Keratinocyte (primary cell): Measurements from ENCODE around the gene ZP4. TPM values are rescaled to one million over a fixed set of nuclear protein-coding genes. Genes with fewer than 3 reads are reported as not detected.

Experiments used
- DNase-seq: peaks from one replicate; pipeline ENCODE4 v3.0.0-alpha.2; 2011; ENCODE audit warnings: low read depth, missing footprints, low spot score
- FAIRE-seq: peaks from 2 replicates; lab custom pipeline; 2011; peaks lifted over from hg19 to GRCh38; lab: Jason Lieb, UNC
- H2AFZ ChIP-seq: 2 replicates; pipeline ENCODE4 v1.6.0; 2012; ENCODE audit warnings: low read length, control low read depth, inconsistent platforms; ENCODE audit not compliant: control insufficient read depth
- H3K27ac ChIP-seq: 2 replicates; pipeline ENCODE4 v1.5.1; 2011; ENCODE audit warnings: low read length; ENCODE audit not compliant: control insufficient read depth, insufficient read depth
- H3K27me3 ChIP-seq: 3 replicates; pipeline ENCODE4 v1.6.0; 2011; ENCODE audit warnings: low read length; ENCODE audit not compliant: control insufficient read depth, insufficient read depth; ENCODE audit errors: extremely low read depth
- H3K36me3 ChIP-seq, 2 experiments: 2 replicates in 1 of 2; 3 replicates in 1 of 2; pipeline ENCODE4 v1.5.1; 2011; ENCODE audit warnings: low read length in 2 of 2, mild to moderate bottlenecking in 1 of 2; ENCODE audit not compliant: control insufficient read depth in 2 of 2, insufficient read depth in 2 of 2; ENCODE audit errors: extremely low read depth in 1 of 2
- H3K4me1 ChIP-seq: 3 replicates; pipeline ENCODE4 v1.5.1; 2011; ENCODE audit warnings: low read length; ENCODE audit not compliant: control insufficient read depth, insufficient read depth; ENCODE audit errors: extremely low read depth
- H3K4me2 ChIP-seq: 3 replicates; pipeline ENCODE4 v1.6.0; 2011; ENCODE audit warnings: low read depth, low read length; ENCODE audit not compliant: control insufficient read depth, insufficient read depth; ENCODE audit errors: extremely low read depth
- H3K4me3 ChIP-seq, 3 experiments: fragments of 200-600 bp in 1 of 3; sonication (generic) in 1 of 3; 2 replicates in 2 of 3; 3 replicates in 1 of 3; pipeline ENCODE4 v1.5.1; 2011 to 2016; ENCODE audit warnings: low read length in 3 of 3, mild to moderate bottlenecking in 3 of 3, control low read depth in 2 of 3, inconsistent platforms in 1 of 3, low read depth in 1 of 3, mixed read lengths in 1 of 3, mixed run types in 1 of 3, moderate library complexity in 1 of 3; ENCODE audit not compliant: control insufficient read depth in 2 of 3, insufficient read depth in 2 of 3; ENCODE audit errors: extremely low read depth in 1 of 3
- H3K79me2 ChIP-seq: 2 replicates; pipeline ENCODE4 v1.6.0; 2012; ENCODE audit warnings: low read length; ENCODE audit not compliant: control insufficient read depth, insufficient read depth
- H3K9ac ChIP-seq: 3 replicates; pipeline ENCODE4 v1.6.0; 2011; ENCODE audit warnings: low read length; ENCODE audit not compliant: control insufficient read depth, insufficient read depth; ENCODE audit errors: extremely low read depth
- H3K9me1 ChIP-seq: 3 replicates; pipeline ENCODE4 v1.6.0; 2011; ENCODE audit warnings: low read length; ENCODE audit not compliant: control insufficient read depth, insufficient read depth; ENCODE audit errors: extremely low read depth
- H3K9me3 ChIP-seq: 2 replicates; pipeline ENCODE4 v1.5.1; 2012; ENCODE audit warnings: low read depth, low read length; ENCODE audit not compliant: control insufficient read depth
- H4K20me1 ChIP-seq: 3 replicates; pipeline ENCODE4 v1.6.0; 2011; ENCODE audit warnings: low read length; ENCODE audit not compliant: control insufficient read depth, insufficient read depth; ENCODE audit errors: extremely low read depth
- EZH2 ChIP-seq: IDR thresholded peaks from one replicate; pipeline ENCODE4 v1.6.1; 2012; ENCODE audit warnings: inconsistent platforms, mild to moderate bottlenecking, low read length, moderate library complexity
- dilution Hi-C: fragments of 300-500 bp; cut with MboI; formaldehyde crosslinking; loops from one replicate; pipeline ENCODE4 v1.7.0; 2020; ENCODE audit warnings: low sequenced_read_pairs; ENCODE audit not compliant: extremely low pct_ligation_motif_present
- polyA minus RNA-seq, 3 experiments: library from RNA; depleted of rRNA, polyadenylated mRNA; stranded (reverse); fragments of >200 nt; gene quantifications; 1 replicate in 1 of 3; 2 replicates in 1 of 3; 3 replicates in 1 of 3; pipeline ENCODE4 v1.2.3, GENCODE V29; 2011
- polyA plus RNA-seq, 5 experiments: library from polyadenylated mRNA; depleted of rRNA in 3 of 5; stranded (reverse) in 3 of 5; stranded (forward) in 1 of 5; unstranded in 1 of 5; fragments of >200 nt; gene quantifications; 1 replicate in 1 of 5; 2 replicates in 3 of 5; 3 replicates in 1 of 5; pipeline versions ENCODE4 v1.2.1 to v1.2.3, GENCODE V29; 2011 to 2012; ENCODE audit warnings: missing spikeins in 2 of 5, low read depth in 1 of 5, low replicate concordance in 1 of 5
- TF ChIP-seq, protein P1 (sequence below), 3 experiments: IDR thresholded peaks in 1 of 3; conservative IDR thresholded peaks in 1 of 3; optimal IDR thresholded peaks in 1 of 3; 2 replicates in 2 of 3; 3 replicates in 1 of 3; pipeline versions ENCODE3 to v1.5.1; 2011; ENCODE audit warnings: low read length in 3 of 3, mild to moderate bottlenecking in 3 of 3, moderate library complexity in 2 of 3, control low read depth in 1 of 3, inconsistent platforms in 1 of 3; ENCODE audit not compliant: insufficient read depth in 2 of 3; ENCODE audit errors: extremely low read depth in 1 of 3

Gene ZP4, protein sequence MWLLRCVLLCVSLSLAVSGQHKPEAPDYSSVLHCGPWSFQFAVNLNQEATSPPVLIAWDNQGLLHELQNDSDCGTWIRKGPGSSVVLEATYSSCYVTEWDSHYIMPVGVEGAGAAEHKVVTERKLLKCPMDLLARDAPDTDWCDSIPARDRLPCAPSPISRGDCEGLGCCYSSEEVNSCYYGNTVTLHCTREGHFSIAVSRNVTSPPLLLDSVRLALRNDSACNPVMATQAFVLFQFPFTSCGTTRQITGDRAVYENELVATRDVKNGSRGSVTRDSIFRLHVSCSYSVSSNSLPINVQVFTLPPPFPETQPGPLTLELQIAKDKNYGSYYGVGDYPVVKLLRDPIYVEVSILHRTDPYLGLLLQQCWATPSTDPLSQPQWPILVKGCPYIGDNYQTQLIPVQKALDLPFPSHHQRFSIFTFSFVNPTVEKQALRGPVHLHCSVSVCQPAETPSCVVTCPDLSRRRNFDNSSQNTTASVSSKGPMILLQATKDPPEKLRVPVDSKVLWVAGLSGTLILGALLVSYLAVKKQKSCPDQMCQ
- polyA plus RNA-seq (0.12 to 0.32 TPM (median 0.31 TPM) in 3 replicates), polyA minus RNA-seq (0.10 to 1.5 TPM in 2 of 3 replicates, not detected in the other)
- not detected for polyA plus RNA-seq (2011; ENCODE audit: low read depth)
- polyA plus RNA-seq (2011; cell fraction: cytosol; rRNA removed) = 0.09 and 0.19 TPM in 2 replicates
- polyA plus RNA-seq (2011; cell fraction: nucleus; rRNA removed) = 0.48 and 0.53 TPM in 2 replicates
- polyA plus RNA-seq (2012; ENCODE audit: low replicate concordance) = 0.06 and 0.15 TPM in 2 replicates
- not detected for polyA minus RNA-seq (2011; cell fraction: cytosol; rRNA and poly(A)+ RNA removed)
- 0.21 TPM in 1 of 2 replicates, not detected in the other for polyA minus RNA-seq (2011; cell fraction: nucleus; rRNA and poly(A)+ RNA removed)

DNA sequence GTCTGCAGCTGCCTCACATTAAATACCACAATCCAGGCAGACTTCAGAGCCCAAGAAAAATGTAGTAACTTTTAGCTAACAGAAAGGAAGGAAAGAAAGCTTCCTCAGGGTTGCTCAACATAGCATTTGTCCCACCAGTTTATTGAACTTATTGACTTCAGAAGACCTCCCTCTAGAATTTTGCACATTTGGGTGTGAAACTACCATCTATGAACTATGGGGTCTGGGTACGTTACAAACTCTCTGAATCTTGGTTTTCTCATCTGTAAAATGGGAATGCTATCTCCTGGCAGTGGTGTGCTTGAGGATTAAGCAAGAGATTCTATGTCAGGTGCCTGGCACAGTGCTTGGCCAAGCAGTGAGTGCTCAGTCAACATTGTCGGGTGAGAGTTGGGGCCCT, at the start of gene ZP4:
Gene ZP4, minus strand, starts transcription at position 101 of the 400 bp plus-strand sequence. CDS start 287 bp downstream, outside the sequence.
- no peak for TF ChIP-seq EZH2
- TF ChIP-seq, protein P1, sequence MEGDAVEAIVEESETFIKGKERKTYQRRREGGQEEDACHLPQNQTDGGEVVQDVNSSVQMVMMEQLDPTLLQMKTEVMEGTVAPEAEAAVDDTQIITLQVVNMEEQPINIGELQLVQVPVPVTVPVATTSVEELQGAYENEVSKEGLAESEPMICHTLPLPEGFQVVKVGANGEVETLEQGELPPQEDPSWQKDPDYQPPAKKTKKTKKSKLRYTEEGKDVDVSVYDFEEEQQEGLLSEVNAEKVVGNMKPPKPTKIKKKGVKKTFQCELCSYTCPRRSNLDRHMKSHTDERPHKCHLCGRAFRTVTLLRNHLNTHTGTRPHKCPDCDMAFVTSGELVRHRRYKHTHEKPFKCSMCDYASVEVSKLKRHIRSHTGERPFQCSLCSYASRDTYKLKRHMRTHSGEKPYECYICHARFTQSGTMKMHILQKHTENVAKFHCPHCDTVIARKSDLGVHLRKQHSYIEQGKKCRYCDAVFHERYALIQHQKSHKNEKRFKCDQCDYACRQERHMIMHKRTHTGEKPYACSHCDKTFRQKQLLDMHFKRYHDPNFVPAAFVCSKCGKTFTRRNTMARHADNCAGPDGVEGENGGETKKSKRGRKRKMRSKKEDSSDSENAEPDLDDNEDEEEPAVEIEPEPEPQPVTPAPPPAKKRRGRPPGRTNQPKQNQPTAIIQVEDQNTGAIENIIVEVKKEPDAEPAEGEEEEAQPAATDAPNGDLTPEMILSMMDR (optimal IDR thresholded peaks at IDR 0.05 in 1 of 3, IDR thresholded peaks at IDR 0.05 in 1 of 3, conservative IDR thresholded peaks at IDR 0.05 in 1 of 3; ENCODE audit: extremely low read depth in 1 of 3, insufficient read depth in 2 of 3, low read length in 3 of 3) = no peak
- dilution Hi-C loops = no loop called here
- no peak for FAIRE-seq
- no peaks in the 10 kb centered on the region for H3K27me3 ChIP-seq
- DNase-seq = no peak
- H3K27ac ChIP-seq = peak within 1 kb of the TSS; percentile 71
- peaks cover 16% of the 10 kb centered on the region for H3K4me1 ChIP-seq
- H3K36me3 ChIP-seq = no peaks in the 10 kb centered on the region
- no peaks in the 10 kb centered on the region for H3K9me3 ChIP-seq
- no peak within 1 kb of the TSS for H3K4me3 ChIP-seq
- H3K9me1 ChIP-seq = no peaks in the 10 kb centered on the region
- no peak within 1 kb of the TSS for H3K4me2 ChIP-seq
- no peaks in the 10 kb centered on the region for H4K20me1 ChIP-seq
- H2AFZ ChIP-seq = peak within 1 kb of the TSS; percentile 3
- no peaks in the 10 kb centered on the region for H3K79me2 ChIP-seq
- H3K9ac ChIP-seq = no peak within 1 kb of the TSS

DNA sequence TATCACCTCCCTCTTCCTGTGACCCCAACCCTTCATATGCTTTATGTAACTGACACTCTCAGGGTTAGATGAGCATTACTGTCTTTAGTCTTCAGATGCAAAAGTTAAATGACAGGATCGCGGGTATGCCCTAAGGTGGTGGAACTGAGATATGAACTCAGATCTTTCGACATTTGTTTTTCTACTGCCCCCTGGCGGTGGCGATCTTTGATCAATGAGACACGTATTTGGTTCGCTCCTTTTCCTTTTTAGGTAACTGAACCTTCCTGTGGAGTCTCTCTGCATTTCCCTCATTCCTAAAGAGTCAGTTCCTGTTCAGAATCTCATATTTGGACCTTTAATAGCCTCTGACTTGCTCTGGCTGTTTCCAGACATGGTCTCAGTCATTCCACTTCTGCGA, 47.8 kb upstream of the ZP4 start:
- FAIRE-seq (no peak), DNase-seq (no peak)
- H4K20me1 ChIP-seq = no peaks in the 10 kb centered on the region
- H3K27me3 ChIP-seq = no peaks in the 10 kb centered on the region
- no peak overlapping the region for H3K4me2 ChIP-seq
- no peaks in the 10 kb centered on the region for H3K9me1 ChIP-seq
- TF ChIP-seq, protein P1 (optimal IDR thresholded peaks at IDR 0.05 in 1 of 3, IDR thresholded peaks at IDR 0.05 in 1 of 3, conservative IDR thresholded peaks at IDR 0.05 in 1 of 3; ENCODE audit: extremely low read depth in 1 of 3, insufficient read depth in 2 of 3, low read length in 3 of 3) = peak in 1 of 3 experiments; percentile 39
- TF ChIP-seq EZH2 = no peak
- no peaks in the 10 kb centered on the region for H3K79me2 ChIP-seq
- H3K9me3 ChIP-seq = no peaks in the 10 kb centered on the region
- no peak overlapping the region for H3K4me3 ChIP-seq
- dilution Hi-C loops = no loop called here
- H3K27ac ChIP-seq = no peak overlapping the region
- no peaks in the 10 kb centered on the region for H3K36me3 ChIP-seq
- no peak overlapping the region for H2AFZ ChIP-seq
- H3K9ac ChIP-seq = no peak overlapping the region
- H3K4me1 ChIP-seq = no peaks in the 10 kb centered on the region
